Measurements from ENCODE around the gene FAM107A.

FAM107A gene, protein sequence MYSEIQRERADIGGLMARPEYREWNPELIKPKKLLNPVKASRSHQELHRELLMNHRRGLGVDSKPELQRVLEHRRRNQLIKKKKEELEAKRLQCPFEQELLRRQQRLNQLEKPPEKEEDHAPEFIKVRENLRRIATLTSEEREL

DNA sequence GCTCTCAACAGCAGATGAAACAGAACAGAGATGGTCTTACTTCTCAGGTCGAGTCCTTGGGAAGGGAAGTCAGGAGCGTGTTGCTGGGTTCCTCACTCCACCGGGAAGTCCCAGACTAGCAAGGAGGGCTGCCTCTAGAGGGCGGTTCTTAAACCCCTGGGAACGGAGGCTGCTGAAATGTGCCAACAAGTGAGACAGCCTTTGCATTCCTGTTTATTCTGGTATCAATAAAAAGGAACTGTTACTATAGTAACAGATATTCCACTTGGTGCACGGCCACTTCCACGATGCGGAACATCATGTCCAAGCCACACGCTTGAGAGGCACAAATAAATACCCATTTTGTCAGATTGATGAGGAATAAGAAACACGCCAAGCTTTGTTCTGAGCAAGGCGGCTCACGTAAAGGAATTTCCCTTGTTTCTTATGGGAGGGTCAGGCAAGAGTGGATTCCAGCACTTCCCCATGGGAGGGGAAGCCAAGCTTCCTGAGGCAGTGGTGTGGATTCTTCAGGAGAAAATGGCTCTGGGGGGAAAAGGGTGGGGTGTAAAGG is at the start of gene FAM107A:
FAM107A (minus strand) TSS at position 123 of the 553 bp plus-strand sequence. CDS start 7,531 bp downstream, outside the sequence.
- Histone ChIP-seq H3K36me3 (ENCODE audit: control insufficient read depth, low read depth, low read length) (no peaks in the 10 kb centered on the region), H3K9ac (ENCODE audit: low read length) (no peak within 1 kb of the TSS), H3K4me3 (ENCODE audit: low read length) (no peak within 1 kb of the TSS), H3K27ac (ENCODE audit: low read length) (no peak within 1 kb of the TSS), H3K9me3 (ENCODE audit: control insufficient read depth, low read depth, low read length) (no peaks in the 10 kb centered on the region), H3K27me3 (ENCODE audit: control insufficient read depth, insufficient read depth, low read length) (no peaks in the 10 kb centered on the region), H3K4me1 (ENCODE audit: control insufficient read depth, low read depth, low read length) (peaks cover 25% of the 10 kb centered on the region)

- H3K9ac ChIP-seq (ENCODE audit: low read length), result no peak overlapping the region
- no peak overlapping the region for H3K4me3 ChIP-seq (ENCODE audit: low read length)
- no peak overlapping the region for H3K27ac ChIP-seq (ENCODE audit: low read length)
- H3K9me3 ChIP-seq (ENCODE audit: control insufficient read depth, low read depth, low read length), result no peaks in the 10 kb centered on the region
- no peaks in the 10 kb centered on the region for H3K27me3 ChIP-seq (ENCODE audit: control insufficient read depth, insufficient read depth, low read length)
- peaks cover 4% of the 10 kb centered on the region for H3K4me1 ChIP-seq (ENCODE audit: control insufficient read depth, low read depth, low read length)
- H3K36me3 ChIP-seq (ENCODE audit: control insufficient read depth, low read depth, low read length), result no peaks in the 10 kb centered on the region
These were observed 48.1 kb upstream of the FAM107A start for GRCh38 chr3:58625196-58625824.

- H3K27me3 ChIP-seq (ENCODE audit: control insufficient read depth, insufficient read depth, low read length), result no peaks in the 10 kb centered on the region
- H3K4me3 ChIP-seq (ENCODE audit: low read length), result no peak overlapping the region
- H3K4me1 ChIP-seq (ENCODE audit: control insufficient read depth, low read depth, low read length), result no peaks in the 10 kb centered on the region
- no peaks in the 10 kb centered on the region for H3K9me3 ChIP-seq (ENCODE audit: control insufficient read depth, low read depth, low read length)
- H3K9ac ChIP-seq (ENCODE audit: low read length), result no peak overlapping the region
- H3K27ac ChIP-seq (ENCODE audit: low read length), result no peak overlapping the region
- no peaks in the 10 kb centered on the region for H3K36me3 ChIP-seq (ENCODE audit: control insufficient read depth, low read depth, low read length)
These were observed 47.4 kb upstream of the FAM107A start for GRCh38 chr3:58624550-58624949.

- H3K4me1 ChIP-seq (ENCODE audit: control insufficient read depth, low read depth, low read length), result no peaks in the 10 kb centered on the region
- no peaks in the 10 kb centered on the region for H3K36me3 ChIP-seq (ENCODE audit: control insufficient read depth, low read depth, low read length)
- H3K27me3 ChIP-seq (ENCODE audit: control insufficient read depth, insufficient read depth, low read length), result no peaks in the 10 kb centered on the region
- H3K4me3 ChIP-seq (ENCODE audit: low read length), result no peak overlapping the region
- no peak overlapping the region for H3K27ac ChIP-seq (ENCODE audit: low read length)
- H3K9ac ChIP-seq (ENCODE audit: low read length), result no peak overlapping the region
- no peaks in the 10 kb centered on the region for H3K9me3 ChIP-seq (ENCODE audit: control insufficient read depth, low read depth, low read length)
These were observed 46.8 kb upstream of the FAM107A start for GRCh38 chr3:58623961-58624360.

GRCh38 chr3:58623478-58623877 is 46.3 kb upstream of the FAM107A start:
- Histone ChIP-seq H3K9ac (ENCODE audit: low read length) (no peak overlapping the region), H3K27me3 (ENCODE audit: control insufficient read depth, insufficient read depth, low read length) (no peaks in the 10 kb centered on the region), H3K4me1 (ENCODE audit: control insufficient read depth, low read depth, low read length) (no peaks in the 10 kb centered on the region), H3K4me3 (ENCODE audit: low read length) (no peak overlapping the region), H3K36me3 (ENCODE audit: control insufficient read depth, low read depth, low read length) (no peaks in the 10 kb centered on the region), H3K9me3 (ENCODE audit: control insufficient read depth, low read depth, low read length) (no peaks in the 10 kb centered on the region), H3K27ac (ENCODE audit: low read length) (no peak overlapping the region)

GRCh38 chr3:58622892-58623291 is 45.7 kb upstream of the FAM107A start:
- Histone ChIP-seq H3K4me3 (ENCODE audit: low read length) (no peak overlapping the region), H3K4me1 (ENCODE audit: control insufficient read depth, low read depth, low read length) (no peaks in the 10 kb centered on the region), H3K36me3 (ENCODE audit: control insufficient read depth, low read depth, low read length) (no peaks in the 10 kb centered on the region), H3K27ac (ENCODE audit: low read length) (no peak overlapping the region), H3K27me3 (ENCODE audit: control insufficient read depth, insufficient read depth, low read length) (no peaks in the 10 kb centered on the region), H3K9ac (ENCODE audit: low read length) (no peak overlapping the region), H3K9me3 (ENCODE audit: control insufficient read depth, low read depth, low read length) (no peaks in the 10 kb centered on the region)

- Histone ChIP-seq H3K4me1 (ENCODE audit: control insufficient read depth, low read depth, low read length) (peaks cover 4% of the 10 kb centered on the region), H3K27me3 (ENCODE audit: control insufficient read depth, insufficient read depth, low read length) (no peaks in the 10 kb centered on the region), H3K27ac (ENCODE audit: low read length) (no peak overlapping the region), H3K9me3 (ENCODE audit: control insufficient read depth, low read depth, low read length) (no peaks in the 10 kb centered on the region), H3K36me3 (ENCODE audit: control insufficient read depth, low read depth, low read length) (no peaks in the 10 kb centered on the region), H3K9ac (ENCODE audit: low read length) (no peak overlapping the region), H3K4me3 (ENCODE audit: low read length) (no peak overlapping the region)
These were observed 45.2 kb upstream of the FAM107A start for GRCh38 chr3:58622436-58622835.

DNA sequence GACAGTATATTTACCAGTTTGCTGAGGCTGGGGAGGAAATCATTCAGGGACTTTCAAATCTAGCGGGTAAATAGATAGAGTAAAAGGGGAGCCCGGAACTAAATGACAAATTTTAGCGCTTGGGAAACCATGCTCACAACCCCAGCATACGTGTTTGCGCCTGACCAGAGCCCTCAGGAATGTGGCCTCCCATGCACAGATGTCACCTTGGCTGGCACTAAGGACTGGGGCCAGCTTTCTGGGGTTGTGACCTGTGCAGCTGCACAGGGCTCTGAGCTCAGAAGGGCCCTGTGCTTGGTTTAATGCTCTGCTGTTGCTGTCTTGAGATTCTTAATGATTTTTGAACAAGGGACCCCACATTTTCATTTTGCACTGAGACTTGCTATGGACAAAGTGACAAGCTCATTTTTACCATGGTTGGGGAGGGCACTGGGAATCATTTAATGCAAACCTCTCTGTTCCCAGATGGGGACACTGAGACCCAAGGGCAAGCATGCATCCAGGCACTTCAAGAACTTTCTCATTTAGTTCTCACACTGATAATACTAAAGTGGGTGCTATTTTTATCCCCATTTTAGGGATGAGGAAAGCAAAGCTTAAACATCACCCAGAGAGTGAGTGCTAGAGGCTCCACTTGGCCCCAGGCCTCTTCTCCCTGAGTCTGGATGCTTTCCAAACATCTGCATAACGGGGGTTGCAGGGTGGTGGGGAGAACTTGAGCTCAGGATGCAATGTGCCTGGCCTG is 44.1 kb upstream of the FAM107A start:
- Histone ChIP-seq H3K9ac (ENCODE audit: low read length) (no peak overlapping the region), H3K27me3 (ENCODE audit: control insufficient read depth, insufficient read depth, low read length) (no peaks in the 10 kb centered on the region), H3K4me3 (ENCODE audit: low read length) (no peak overlapping the region), H3K36me3 (ENCODE audit: control insufficient read depth, low read depth, low read length) (no peaks in the 10 kb centered on the region), H3K27ac (ENCODE audit: low read length) (no peak overlapping the region), H3K4me1 (ENCODE audit: control insufficient read depth, low read depth, low read length) (peaks cover 4% of the 10 kb centered on the region), H3K9me3 (ENCODE audit: control insufficient read depth, low read depth, low read length) (no peaks in the 10 kb centered on the region)

- H3K4me3 ChIP-seq (ENCODE audit: low read length), result no peak overlapping the region
- H3K27me3 ChIP-seq (ENCODE audit: control insufficient read depth, insufficient read depth, low read length), result no peaks in the 10 kb centered on the region
- no peaks in the 10 kb centered on the region for H3K9me3 ChIP-seq (ENCODE audit: control insufficient read depth, low read depth, low read length)
These were observed 43.2 kb upstream of the FAM107A start for GRCh38 chr3:58620421-58620820.

DNA sequence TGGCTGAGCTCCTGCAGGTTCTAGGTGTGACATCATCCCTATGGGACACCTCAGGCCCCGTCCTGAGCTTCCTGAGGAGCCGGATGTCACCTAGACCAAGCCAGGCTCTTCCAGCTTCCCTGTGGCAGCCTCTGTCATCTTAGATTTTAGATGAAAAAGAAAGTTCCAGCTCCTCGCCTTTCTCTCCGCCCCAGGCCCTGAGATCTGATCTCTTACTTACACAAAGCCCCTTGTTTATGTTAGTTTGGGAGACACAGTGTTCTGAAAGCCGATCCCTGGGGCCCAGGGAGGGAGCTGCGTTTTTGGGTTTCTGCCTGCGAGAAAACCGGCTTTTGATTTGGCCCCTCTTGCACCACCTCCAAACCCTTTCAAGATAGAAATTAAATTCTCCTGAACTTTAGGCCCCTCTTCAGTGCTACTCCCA is 40.2 kb upstream of the FAM107A start:
- H3K27ac ChIP-seq (ENCODE audit: low read length), result no peak overlapping the region
- no peak overlapping the region for H3K4me3 ChIP-seq (ENCODE audit: low read length)
- H3K36me3 ChIP-seq (ENCODE audit: control insufficient read depth, low read depth, low read length), result no peaks in the 10 kb centered on the region
- H3K27me3 ChIP-seq (ENCODE audit: control insufficient read depth, insufficient read depth, low read length), result no peaks in the 10 kb centered on the region
- no peak overlapping the region for H3K9ac ChIP-seq (ENCODE audit: low read length)
- no peaks in the 10 kb centered on the region for H3K9me3 ChIP-seq (ENCODE audit: control insufficient read depth, low read depth, low read length)
- peaks cover 4% of the 10 kb centered on the region for H3K4me1 ChIP-seq (ENCODE audit: control insufficient read depth, low read depth, low read length)

More at GRCh38 chr3:58620421-58620820, 43.2 kb upstream of the FAM107A start:
- H3K4me1 ChIP-seq (ENCODE audit: control insufficient read depth, low read depth, low read length), result peaks cover 4% of the 10 kb centered on the region
- H3K9ac ChIP-seq (ENCODE audit: low read length), result no peak overlapping the region
- no peak overlapping the region for H3K27ac ChIP-seq (ENCODE audit: low read length)
- no peaks in the 10 kb centered on the region for H3K36me3 ChIP-seq (ENCODE audit: control insufficient read depth, low read depth, low read length)

- Histone ChIP-seq H3K9ac (ENCODE audit: low read length) (no peak overlapping the region), H3K4me3 (ENCODE audit: low read length) (no peak overlapping the region), H3K27me3 (ENCODE audit: control insufficient read depth, insufficient read depth, low read length) (no peaks in the 10 kb centered on the region), H3K36me3 (ENCODE audit: control insufficient read depth, low read depth, low read length) (no peaks in the 10 kb centered on the region), H3K9me3 (ENCODE audit: control insufficient read depth, low read depth, low read length) (no peaks in the 10 kb centered on the region), H3K27ac (ENCODE audit: low read length) (no peak overlapping the region), H3K4me1 (ENCODE audit: control insufficient read depth, low read depth, low read length) (peaks cover 4% of the 10 kb centered on the region)
These were observed 36.3 kb upstream of the FAM107A start for GRCh38 chr3:58613236-58614132.

Data from iPS-18a (cell line).